Amygdala (tissue), 56 donors: ENCODE measurements around the gene MAGEC3.
"Not testable (repeated sequence)": the region's sequence is repeated elsewhere in the genome, so short reads cannot be mapped to it uniquely, and the experiment has no call there.

Source experiments
- DNase-seq, 56 donors: peaks; one replicate each; lab custom pipeline; 2025; lab: John Stamatoyannopoulos, UW

Gene MAGEC3, protein sequence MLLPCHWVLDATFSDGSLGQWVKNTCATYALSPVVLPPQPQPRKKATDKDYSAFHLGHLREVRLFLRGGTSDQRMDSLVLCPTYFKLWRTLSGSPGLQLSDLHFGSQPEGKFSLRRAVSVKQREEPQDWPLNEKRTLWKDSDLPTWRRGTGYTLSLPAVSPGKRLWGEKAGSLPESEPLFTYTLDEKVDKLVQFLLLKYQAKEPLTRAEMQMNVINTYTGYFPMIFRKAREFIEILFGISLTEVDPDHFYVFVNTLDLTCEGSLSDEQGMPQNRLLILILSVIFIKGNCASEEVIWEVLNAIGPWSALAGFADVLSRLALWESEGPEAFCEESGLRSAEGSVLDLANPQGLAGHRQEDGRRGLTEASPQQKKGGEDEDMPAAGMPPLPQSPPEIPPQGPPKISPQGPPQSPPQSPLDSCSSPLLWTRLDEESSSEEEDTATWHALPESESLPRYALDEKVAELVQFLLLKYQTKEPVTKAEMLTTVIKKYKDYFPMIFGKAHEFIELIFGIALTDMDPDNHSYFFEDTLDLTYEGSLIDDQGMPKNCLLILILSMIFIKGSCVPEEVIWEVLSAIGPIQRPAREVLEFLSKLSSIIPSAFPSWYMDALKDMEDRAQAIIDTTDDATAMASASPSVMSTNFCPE

GRCh38 chrX:141838016-141838415 is at the start of gene MAGEC3:
Gene MAGEC3, plus strand, starts transcription at chrX:141838316. Its CDS starts 0 bp downstream, at chrX:141838316.
- no peak for DNase-seq

DNA sequence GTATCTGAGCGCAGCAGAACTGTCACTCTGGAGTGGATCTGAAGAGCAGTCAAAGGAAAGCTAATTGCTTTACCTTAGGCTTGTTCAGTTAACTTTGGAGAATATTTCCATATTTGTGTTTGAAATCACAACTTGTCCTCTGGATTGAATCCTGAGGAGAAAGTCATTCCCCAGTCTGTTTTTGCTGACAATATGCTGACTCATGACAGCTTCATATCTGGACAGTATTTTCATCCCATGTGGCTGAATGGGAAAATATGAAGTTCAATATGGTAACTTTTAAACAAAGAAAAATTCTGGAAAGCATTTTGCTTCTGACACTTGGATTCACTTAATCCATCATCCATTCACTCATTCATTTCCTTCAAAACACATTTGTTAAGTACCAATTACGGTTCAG is 46.3 kb upstream of the MAGEC3 start:
- no peak for DNase-seq

DNA sequence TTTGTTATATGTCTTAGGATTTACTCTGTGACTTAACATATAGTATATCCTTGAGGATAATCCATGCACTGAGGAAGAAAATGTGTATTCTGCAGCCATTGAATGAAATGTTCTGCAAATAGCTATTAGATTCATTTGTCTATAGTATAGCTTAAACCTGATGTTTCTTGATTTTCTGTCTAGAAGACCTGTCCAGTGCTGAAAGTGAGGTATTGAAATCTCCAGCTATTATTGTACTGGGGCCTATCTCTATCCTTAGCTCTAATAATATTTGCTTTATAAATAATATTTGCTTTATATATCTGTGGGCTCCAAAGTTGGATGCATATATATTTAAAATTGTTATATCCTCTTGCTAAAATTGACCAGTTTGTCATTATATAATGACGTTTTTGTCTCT is 26.7 kb upstream of the MAGEC3 start:
- no peak for DNase-seq

DNA sequence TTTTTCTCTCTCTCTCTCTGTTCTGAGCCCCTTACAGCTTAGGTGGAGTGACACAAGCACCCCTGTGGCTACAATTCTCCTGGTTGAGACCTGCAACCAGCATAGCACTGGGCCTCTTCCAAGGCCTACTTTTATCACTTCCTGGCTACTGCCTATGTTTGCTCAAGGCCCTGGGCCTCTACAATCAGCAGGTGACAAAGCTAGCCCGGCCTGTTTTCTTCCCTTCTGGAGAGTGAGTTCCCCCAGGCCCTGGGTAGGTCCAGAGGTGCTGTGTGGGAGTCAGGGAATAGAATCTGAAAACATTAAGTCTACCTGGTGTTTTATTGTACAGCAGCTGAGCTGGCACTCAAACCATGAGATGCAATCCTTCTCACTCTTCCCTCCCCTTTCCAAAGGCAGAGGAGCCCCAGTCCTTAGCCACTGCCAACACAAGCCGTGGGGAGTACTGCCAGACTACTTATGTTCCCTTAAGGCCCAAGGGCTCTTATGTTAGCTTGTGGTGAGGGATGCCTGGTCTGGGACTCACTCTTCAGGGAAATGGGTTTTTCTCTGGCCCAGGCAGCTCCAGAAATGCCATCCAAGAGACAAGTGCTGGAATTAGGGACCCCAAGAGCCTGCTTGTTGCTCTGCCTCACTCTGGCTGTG is 23.8 kb upstream of the MAGEC3 start:
- DNase-seq, result no peak

GRCh38 chrX:141815904-141816303 is 22.2 kb upstream of the MAGEC3 start:
- DNase-seq, result no peak

DNA sequence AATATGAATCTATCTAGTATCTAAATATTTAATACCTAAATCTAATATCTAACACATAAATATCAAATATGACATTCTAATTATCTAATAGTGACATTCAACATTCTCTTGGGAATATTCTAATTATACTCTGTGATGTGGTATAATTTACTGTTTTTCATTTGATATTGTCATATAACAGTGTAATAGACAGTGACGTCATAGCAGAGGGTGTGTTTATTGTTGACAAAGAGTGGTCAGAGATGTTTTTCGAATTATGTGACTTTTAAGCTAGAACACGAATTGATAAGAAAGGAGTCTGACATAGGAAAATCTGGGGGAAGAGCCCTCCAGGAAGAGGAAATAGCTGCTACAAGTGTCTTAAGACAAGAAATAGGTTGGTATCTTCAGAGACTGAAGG is 5.9 kb upstream of the MAGEC3 start:
- DNase-seq, result no peak

DNA sequence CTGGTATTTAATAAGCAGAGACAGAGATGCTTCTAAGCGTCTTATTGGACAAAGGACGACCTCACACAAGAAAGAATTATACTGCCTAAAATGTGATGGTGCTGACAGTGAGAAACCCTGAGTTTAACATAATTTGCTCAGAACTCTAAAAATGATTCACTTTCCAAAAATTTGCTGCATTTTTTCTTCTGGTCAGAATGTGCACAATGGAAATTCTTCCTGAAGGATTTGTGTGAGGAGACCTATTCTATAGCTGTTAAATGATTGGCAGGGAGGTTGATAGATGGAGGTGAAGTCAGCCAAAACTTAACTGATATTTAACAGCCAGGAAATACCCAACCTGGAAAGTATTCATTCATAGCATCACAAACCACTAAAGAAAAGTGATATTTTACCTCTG is 1.7 kb downstream of the MAGEC3 start:
- no peak for DNase-seq

- DNase-seq, result no peak
These were observed 19.4 kb downstream of the MAGEC3 start for GRCh38 chrX:141857479-141857878.

DNA sequence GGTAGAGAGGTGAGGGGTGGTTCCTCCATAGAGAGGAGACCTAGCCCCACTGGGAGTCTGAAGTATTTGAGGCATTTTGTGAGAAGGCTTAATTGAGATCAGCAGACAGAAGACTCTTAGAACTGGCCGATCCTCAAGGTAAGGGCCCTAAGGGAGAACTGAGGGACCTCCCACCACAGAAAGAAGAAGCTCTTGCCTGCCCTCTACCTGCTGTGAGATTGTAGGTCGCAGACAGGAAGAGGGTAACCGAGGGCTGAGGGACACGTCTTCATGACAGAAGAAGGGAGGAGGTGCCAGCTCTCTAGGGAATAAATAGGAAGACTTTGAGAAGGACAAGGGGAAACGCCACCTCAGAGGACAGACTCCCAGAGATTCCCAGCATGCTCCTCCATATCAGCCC is 41.5 kb downstream of the MAGEC3 start:
- DNase-seq, result no peak

GRCh38 chrX:141888811-141889210 is 50.7 kb downstream of the MAGEC3 start:
- not testable (repeated sequence) for DNase-seq

DNA sequence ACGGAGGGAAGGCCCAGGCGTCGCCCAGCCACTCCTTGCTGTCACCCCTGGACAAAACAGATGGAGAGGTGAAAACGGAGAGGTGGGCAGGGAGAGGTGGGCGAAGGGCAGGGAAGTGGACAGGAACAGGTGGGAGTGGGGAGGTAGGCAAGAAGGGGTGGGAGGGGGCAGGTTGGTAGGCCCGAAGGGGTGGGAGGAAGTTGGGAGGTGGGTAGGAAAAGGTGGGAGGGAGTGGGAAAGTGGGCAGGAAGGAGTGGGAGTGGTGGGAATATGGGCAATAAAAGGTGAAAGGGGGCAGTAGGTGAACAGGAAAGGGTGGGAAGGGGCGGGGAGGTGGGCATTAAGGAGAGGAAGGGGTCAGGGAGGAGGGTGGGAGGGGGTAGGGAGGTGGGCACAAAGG is 56.6 kb downstream of the MAGEC3 start:
- DNase-seq, result no peak

- no peak for DNase-seq
These were observed 59.6 kb downstream of the MAGEC3 start for GRCh38 chrX:141897690-141898089.

DNA sequence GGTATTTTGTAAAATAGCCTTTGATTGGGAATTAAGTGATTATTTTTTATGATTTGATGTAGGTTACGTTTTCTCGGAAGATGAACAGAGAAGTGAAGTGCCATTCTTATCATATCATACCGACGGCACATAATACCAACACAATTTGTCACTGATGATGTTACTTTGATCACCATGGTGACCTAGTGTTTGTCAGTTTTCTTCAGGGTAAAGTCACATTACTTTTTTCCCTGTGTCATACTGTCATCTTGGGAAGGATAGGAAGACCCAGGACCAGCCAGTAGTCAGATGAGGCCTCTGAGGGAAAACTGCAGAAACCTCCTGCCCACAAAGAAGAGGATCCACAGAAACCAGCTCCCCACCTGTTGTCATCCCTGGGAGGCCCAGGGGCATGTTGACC is 64.2 kb downstream of the MAGEC3 start:
- DNase-seq, result no peak

DNA sequence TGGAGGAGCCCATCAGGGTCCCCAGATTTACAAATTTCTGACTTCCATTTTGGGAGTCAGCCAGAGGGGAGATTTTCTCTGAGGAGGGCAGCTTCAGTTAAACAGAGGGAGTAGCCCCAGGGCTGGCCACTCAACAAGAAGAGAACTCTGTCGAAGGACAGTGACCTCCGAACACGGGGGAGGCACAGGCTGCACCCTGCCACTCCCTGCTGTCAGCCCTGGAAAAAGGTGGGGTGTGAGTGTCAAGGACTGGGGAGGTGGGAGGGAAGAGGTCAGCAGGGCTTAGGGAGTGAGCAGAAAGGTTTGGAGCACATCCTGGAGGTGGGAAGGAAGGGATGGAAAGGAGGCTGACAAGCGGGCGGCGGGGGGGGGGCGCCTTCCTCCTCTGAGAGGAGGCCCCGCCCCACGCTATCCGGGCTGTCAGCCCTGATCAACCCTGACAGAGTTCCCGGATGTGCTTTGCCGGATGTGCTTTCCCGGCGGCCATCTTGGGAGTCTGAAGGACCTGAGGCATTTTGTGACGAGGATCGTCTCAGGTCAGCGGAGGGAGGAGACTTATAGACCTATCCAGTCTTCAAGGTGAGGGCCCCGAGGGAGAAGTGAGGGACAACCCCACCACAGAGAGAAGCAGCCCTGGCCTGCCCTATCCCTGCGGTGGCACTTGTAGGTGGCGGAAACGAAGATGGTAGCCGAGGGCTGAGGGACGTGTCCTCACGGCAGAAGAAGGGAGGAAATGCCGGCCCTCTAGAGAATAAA is 65.5 kb downstream of the MAGEC3 start, which contains the start of gene MAGEC1:
Gene MAGEC1 (plus strand): TSS at position 495 of the 756 bp plus-strand sequence. CDS start 1,179 bp downstream, outside the sequence.
- DNase-seq, result no peak

DNA sequence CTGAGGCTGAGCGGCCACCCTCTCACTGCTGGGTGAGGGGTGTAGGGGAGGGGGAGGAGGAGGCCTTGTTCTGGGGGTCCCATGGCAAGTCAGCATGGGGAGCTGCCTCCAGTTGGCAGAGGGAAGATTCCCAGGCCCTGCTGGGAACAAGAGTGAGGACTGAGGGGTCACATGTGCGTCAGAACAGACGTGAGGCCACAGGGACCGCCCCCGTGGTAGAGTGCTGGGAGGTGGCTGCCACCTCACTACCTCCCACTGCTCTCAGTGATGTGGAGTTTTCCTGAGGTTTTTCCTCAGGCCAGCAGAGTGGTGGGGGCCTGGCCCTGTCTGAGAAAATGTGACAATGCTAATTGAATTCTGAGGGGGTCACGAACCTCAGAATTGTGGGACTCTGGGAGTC is 66.1 kb downstream of the MAGEC3 start:
- DNase-seq, result no peak

GRCh38 chrX:141917801-141918200 is 79.7 kb downstream of the MAGEC3 start:
- no peak for DNase-seq

DNA sequence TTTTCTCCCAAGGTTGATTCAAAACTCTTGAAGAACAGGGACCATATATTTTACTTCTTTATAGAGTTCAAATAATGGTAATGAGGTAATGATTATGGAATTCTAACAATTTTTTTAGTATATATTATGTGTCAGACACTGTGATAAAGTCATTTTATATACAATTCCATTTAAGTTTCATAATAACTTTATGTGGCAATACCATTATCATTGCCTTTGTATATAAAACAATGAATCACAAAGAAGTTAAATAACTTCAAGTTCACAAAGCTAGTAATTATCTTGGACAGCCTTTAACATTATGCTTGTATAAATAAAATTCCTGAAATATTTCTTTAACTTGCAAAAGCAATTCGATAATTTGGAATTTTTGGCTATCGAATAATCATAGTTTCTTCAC is 86.2 kb downstream of the MAGEC3 start:
- no peak for DNase-seq

GRCh38 chrX:141928432-141928831 is 90.3 kb downstream of the MAGEC3 start:
- DNase-seq, result no peak

- DNase-seq, result no peak
These were observed 96.0 kb downstream of the MAGEC3 start for GRCh38 chrX:141934059-141934641.

DNA sequence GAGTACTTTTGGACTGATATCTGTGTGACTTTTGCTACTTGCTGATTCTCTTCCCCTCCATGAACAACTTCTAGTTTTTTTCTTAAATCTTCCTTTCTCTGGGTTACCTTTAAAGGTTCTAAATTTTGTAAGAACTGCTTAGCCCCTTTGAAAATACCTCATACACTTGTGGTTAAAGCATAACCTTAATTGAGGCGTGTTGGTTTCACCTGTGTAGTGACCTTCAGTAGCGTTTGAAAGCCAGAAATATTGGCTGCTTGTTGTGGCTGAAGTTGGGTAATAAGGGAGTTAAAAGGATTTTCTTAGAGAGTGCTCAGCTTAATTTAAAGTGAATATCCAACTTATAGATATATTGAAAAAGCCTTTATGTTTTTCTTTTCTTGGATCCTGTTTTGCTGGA is 97.5 kb downstream of the MAGEC3 start:
- DNase-seq, result no peak
